GM18519 (cell line): ENCODE results near the gene BCL7B.
"Not testable (repeated sequence)": the region's sequence is repeated elsewhere in the genome, so short reads cannot be mapped to it uniquely, and the experiment has no call there.

Experiments
- ATAC-seq: cut with Tn5 transposase; IDR thresholded peaks from one replicate; pipeline ENCODE4 v1.9.1; 2021; ENCODE audit warnings: mild to moderate bottlenecking, moderate library complexity; ENCODE audit not compliant: unreplicated experiment, low FRiP score

Gene BCL7B

GRCh38 chr7:73573276-73573675 is 15.8 kb upstream of the BCL7B start:
- no peak for ATAC-seq

- ATAC-seq: no peak
Observed at GRCh38 chr7:73572767-73573186, 15.3 kb upstream of the BCL7B start.

- ATAC-seq: no peak
Observed at GRCh38 chr7:73570977-73571376, 13.5 kb upstream of the BCL7B start.

- no peak for ATAC-seq
Observed at GRCh38 chr7:73570521-73570920, 13.0 kb upstream of the BCL7B start.

GRCh38 chr7:73569042-73569608 is 11.6 kb upstream of the BCL7B start:
- no peak for ATAC-seq

GRCh38 chr7:73567846-73568685 is 10.6 kb upstream of the BCL7B start:
- ATAC-seq: no peak

GRCh38 chr7:73567140-73567539 is 9.7 kb upstream of the BCL7B start:
- no peak for ATAC-seq

- ATAC-seq: not testable (repeated sequence)
Observed at GRCh38 chr7:73566431-73566830, 8.9 kb upstream of the BCL7B start.

- ATAC-seq: no peak
Observed at GRCh38 chr7:73565675-73566340, 8.3 kb upstream of the BCL7B start.

GRCh38 chr7:73560109-73560835 is 2.8 kb upstream of the BCL7B start:
- ATAC-seq: no peak

- ATAC-seq: peak; percentile 71
Observed at GRCh38 chr7:73557108-73557396, 438 bp downstream of the BCL7B start.

- no peak for ATAC-seq
Observed at GRCh38 chr7:73556208-73557107, 1.0 kb downstream of the BCL7B start.

- ATAC-seq: no peak
Observed at GRCh38 chr7:73555411-73555982, 2.0 kb downstream of the BCL7B start.

GRCh38 chr7:73550093-73550492 is 7.4 kb downstream of the BCL7B start:
- not testable (repeated sequence) for ATAC-seq

GRCh38 chr7:73549176-73549575 is 8.3 kb downstream of the BCL7B start:
- ATAC-seq: no peak

- ATAC-seq: no peak
Observed at GRCh38 chr7:73547841-73548240, 9.6 kb downstream of the BCL7B start.

- no peak for ATAC-seq
Observed at GRCh38 chr7:73544678-73545077, 12.8 kb downstream of the BCL7B start.

- ATAC-seq: no peak
Observed at GRCh38 chr7:73541722-73542121, 15.8 kb downstream of the BCL7B start.

- ATAC-seq: no peak
Observed at GRCh38 chr7:73539709-73540108, 17.8 kb downstream of the BCL7B start.

GRCh38 chr7:73538510-73538909 is 19.0 kb downstream of the BCL7B start:
- not testable (repeated sequence) for ATAC-seq
